ENCODE data around the gene PCOLCE2. TPM values are rescaled to one million over a fixed set of nuclear protein-coding genes. Genes with fewer than 3 reads are reported as not detected.
A peak's percentile ranks its signal among the peaks of the same experiment; 100 is the strongest.

PCOLCE2 gene
- total and polyA plus RNA-seq, 8 donors: 1.3 to 21.2 (median 2.9) TPM

- no peak for TF ChIP-seq CTCF (IDR thresholded peaks at IDR 0.05)
- DNase-seq (no peak), ATAC-seq (no peak)
- peaks cover 0 to under 1% of the 10 kb centered on the region in 2 donors for H3K27me3 ChIP-seq
- no peaks in the 10 kb centered on the region for H3K36me3 ChIP-seq
- no peak overlapping the region for H3K27ac ChIP-seq
- H3K4me3 ChIP-seq: no peak overlapping the region
- no peaks in the 10 kb centered on the region for H3K9me3 ChIP-seq
- intact Hi-C loops (cut with DNase I): no loop called here
- peaks cover 0 to 9% of the 10 kb centered on the region in 2 donors for H3K4me1 ChIP-seq
These were observed 21.8 kb downstream of the PCOLCE2 start for GRCh38 chr3:142866841-142867631.

- DNase-seq (no peak), ATAC-seq (no peak)
- Histone ChIP-seq H3K27ac (peak overlapping the region in 1 of 2 donors; percentile 40), H3K9me3 (no peaks in the 10 kb centered on the region), H3K4me1 (peaks cover 0 to 17% of the 10 kb centered on the region in 2 donors), H3K27me3 (peaks cover 0 to 5% of the 10 kb centered on the region in 2 donors), H3K4me3 (no peak overlapping the region), H3K36me3 (no peaks in the 10 kb centered on the region)
- intact Hi-C loops (cut with DNase I): no loop called here
- TF ChIP-seq CTCF (IDR thresholded peaks at IDR 0.05): no peak
These were observed 24.7 kb downstream of the PCOLCE2 start for GRCh38 chr3:142863930-142864920.

- ATAC-seq (peak; percentile 35), DNase-seq (no peak)
- peaks cover 0 to 5% of the 10 kb centered on the region in 2 donors for H3K27me3 ChIP-seq
- no peak overlapping the region for H3K4me3 ChIP-seq
- H3K9me3 ChIP-seq: no peaks in the 10 kb centered on the region
- H3K36me3 ChIP-seq: no peaks in the 10 kb centered on the region
- H3K4me1 ChIP-seq: peaks cover 0 to 17% of the 10 kb centered on the region in 2 donors
- H3K27ac ChIP-seq: peak overlapping the region in 1 of 2 donors; percentile 40
- no peak for TF ChIP-seq CTCF (IDR thresholded peaks at IDR 0.05)
- intact Hi-C loops (cut with DNase I): no loop called here
These were observed 25.7 kb downstream of the PCOLCE2 start for GRCh38 chr3:142863010-142863817.

GRCh38 chr3:142861926-142862325, 27.0 kb downstream of the PCOLCE2 start:
- H3K27ac ChIP-seq: no peak overlapping the region
- no peak for DNase-seq
- peaks cover 0 to 17% of the 10 kb centered on the region in 2 donors for H3K4me1 ChIP-seq
- H3K27me3 ChIP-seq: peaks cover 0 to 5% of the 10 kb centered on the region in 2 donors
- TF ChIP-seq CTCF (IDR thresholded peaks at IDR 0.05): no peak
- H3K36me3 ChIP-seq: no peaks in the 10 kb centered on the region
- intact Hi-C loops (cut with DNase I): no loop called here
- no peak for ATAC-seq
- no peak overlapping the region for H3K4me3 ChIP-seq
- no peaks in the 10 kb centered on the region for H3K9me3 ChIP-seq

Data from left lung (tissue), 10 donors.